NT2/D1 (cell line): ENCODE results near the gene TRMO.

Experiments
- SUZ12 ChIP-seq: IDR thresholded peaks from 2 replicates; pipeline ENCODE4 v1.6.1; 2011; ENCODE audit not compliant: insufficient read length, insufficient read depth; ENCODE audit errors: extremely low read depth
- YY1 ChIP-seq: IDR thresholded peaks from 2 replicates; pipeline ENCODE4 v1.6.1; 2011; ENCODE audit not compliant: insufficient read length, insufficient read depth
- ZNF274 ChIP-seq: IDR thresholded peaks from 2 replicates; pipeline ENCODE4 v1.6.1; 2011; ENCODE audit warnings: mild to moderate bottlenecking, low read depth, low read length

DNA sequence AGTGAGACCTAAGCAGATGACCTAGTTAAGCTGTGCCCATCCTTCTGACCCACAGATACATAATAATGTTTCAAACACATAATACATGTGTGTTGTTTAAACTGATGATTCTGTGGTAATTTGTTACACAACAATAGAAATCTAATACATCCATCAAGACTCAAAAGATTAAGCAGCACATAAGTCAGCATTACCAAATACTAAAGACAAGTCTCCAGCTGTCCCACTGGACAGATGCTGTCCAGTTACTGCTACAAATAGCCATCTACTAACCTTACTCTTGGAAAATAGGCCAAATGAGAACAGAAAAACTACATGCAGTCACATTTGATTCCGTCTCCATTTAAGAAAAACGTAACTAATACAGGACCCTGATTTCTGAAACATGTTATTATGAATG lies 10.8 kb downstream of the TRMO start:
- TF ChIP-seq YY1 (no peak), SUZ12 (no peak), ZNF274 (no peak)
